ENCODE measurements around the gene PPDPF.

Gene PPDPF

DNA sequence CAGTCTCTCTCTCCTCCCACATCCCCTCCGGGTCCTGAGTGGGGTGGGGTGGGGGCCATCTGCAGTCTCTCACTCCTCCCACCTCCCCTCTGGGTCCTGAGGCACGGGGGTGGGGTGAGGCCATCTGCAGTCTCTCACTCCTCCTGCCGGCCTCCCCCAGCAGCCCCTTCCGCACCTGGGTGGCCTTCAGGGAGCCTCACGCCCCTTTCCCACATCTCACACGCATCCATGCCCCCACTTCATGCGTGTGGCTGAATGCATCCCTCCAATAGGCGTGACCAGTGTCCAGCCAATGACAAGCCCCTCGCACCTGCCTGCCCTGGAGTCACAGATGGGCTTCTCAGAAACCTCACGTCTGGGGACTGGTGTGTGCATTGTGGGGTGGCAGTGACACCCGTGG is 28.0 kb downstream of the PPDPF start:
- Histone ChIP-seq H3K27ac (ENCODE audit: low read length) (no peak overlapping the region), H3K27me3 (replicated peaks; ENCODE audit: insufficient read depth, low read length) (peaks cover 96% of the 10 kb centered on the region), H3K9me2 (replicated peaks; ENCODE audit: insufficient read depth, low read length) (no peaks in the 10 kb centered on the region), H3K9ac (ENCODE audit: low read length) (no peak overlapping the region), H4K20me1 (ENCODE audit: insufficient read depth, low read length) (no peaks in the 10 kb centered on the region; the same call in 1 of the 2 replicates), H3K4me3 (ENCODE audit: low read length) (no peak overlapping the region), H3F3A (ENCODE audit: insufficient read depth, low read length) (no peaks in the 10 kb centered on the region), H3K79me2 (ENCODE audit: low read length) (no peaks in the 10 kb centered on the region), H3K9me3 (replicated peaks; ENCODE audit: insufficient read depth, low read length) (no peaks in the 10 kb centered on the region), H3K36me3 (replicated peaks; ENCODE audit: insufficient read depth, low read length) (no peaks in the 10 kb centered on the region), H3K4me1 (ENCODE audit: low read length) (no peaks in the 10 kb centered on the region), H3K4me2 (ENCODE audit: low read depth, low read length) (no peak overlapping the region), H2AFZ (ENCODE audit: low read length) (no peak overlapping the region)
- DNase-seq, result no peak
- TF ChIP-seq EZH2phosphoT487 (IDR thresholded peaks at IDR 0.05; ENCODE audit: low read length) (no peak), EZH2 (optimal IDR thresholded peaks at IDR 0.05; ENCODE audit: low read depth, low read length) (no peak)
- TF ChIP-seq, protein P1, sequence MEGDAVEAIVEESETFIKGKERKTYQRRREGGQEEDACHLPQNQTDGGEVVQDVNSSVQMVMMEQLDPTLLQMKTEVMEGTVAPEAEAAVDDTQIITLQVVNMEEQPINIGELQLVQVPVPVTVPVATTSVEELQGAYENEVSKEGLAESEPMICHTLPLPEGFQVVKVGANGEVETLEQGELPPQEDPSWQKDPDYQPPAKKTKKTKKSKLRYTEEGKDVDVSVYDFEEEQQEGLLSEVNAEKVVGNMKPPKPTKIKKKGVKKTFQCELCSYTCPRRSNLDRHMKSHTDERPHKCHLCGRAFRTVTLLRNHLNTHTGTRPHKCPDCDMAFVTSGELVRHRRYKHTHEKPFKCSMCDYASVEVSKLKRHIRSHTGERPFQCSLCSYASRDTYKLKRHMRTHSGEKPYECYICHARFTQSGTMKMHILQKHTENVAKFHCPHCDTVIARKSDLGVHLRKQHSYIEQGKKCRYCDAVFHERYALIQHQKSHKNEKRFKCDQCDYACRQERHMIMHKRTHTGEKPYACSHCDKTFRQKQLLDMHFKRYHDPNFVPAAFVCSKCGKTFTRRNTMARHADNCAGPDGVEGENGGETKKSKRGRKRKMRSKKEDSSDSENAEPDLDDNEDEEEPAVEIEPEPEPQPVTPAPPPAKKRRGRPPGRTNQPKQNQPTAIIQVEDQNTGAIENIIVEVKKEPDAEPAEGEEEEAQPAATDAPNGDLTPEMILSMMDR (IDR thresholded peaks at IDR 0.05; ENCODE audit: low read length), result no peak

DNA sequence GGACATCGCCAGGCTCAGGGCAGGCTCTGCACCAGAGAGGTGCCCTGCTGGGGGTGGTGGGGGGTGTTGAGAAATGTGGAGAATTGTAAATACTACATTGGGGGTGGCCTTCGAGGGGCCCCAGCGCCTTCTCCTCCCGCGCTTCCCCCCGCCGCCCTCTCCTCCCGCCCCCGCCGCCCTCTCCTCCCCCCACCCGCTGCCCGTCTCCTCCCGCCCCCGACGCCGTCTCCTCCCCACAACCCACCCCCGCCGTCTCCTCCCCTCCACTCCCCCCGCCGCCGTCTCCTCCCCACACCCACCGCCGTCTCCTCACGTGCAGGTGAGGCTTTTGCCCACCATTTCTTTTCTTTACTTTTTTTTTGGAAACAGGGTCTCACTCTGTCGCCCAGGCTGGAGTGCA is 28.5 kb downstream of the PPDPF start:
- TF ChIP-seq, protein P1 (IDR thresholded peaks at IDR 0.05; ENCODE audit: low read length), result no peak
- TF ChIP-seq EZH2 (optimal IDR thresholded peaks at IDR 0.05; ENCODE audit: low read depth, low read length) (no peak), EZH2phosphoT487 (IDR thresholded peaks at IDR 0.05; ENCODE audit: low read length) (no peak)
- H2AFZ ChIP-seq (ENCODE audit: low read length), result no peak overlapping the region
- H3K27ac ChIP-seq (ENCODE audit: low read length), result no peak overlapping the region
- H3K9me2 ChIP-seq (replicated peaks; ENCODE audit: insufficient read depth, low read length), result no peaks in the 10 kb centered on the region
- no peaks in the 10 kb centered on the region for H3K9me3 ChIP-seq (replicated peaks; ENCODE audit: insufficient read depth, low read length)
- H3K36me3 ChIP-seq (replicated peaks; ENCODE audit: insufficient read depth, low read length), result no peaks in the 10 kb centered on the region
- H3F3A ChIP-seq (ENCODE audit: insufficient read depth, low read length), result no peaks in the 10 kb centered on the region
- H3K4me1 ChIP-seq (ENCODE audit: low read length), result no peaks in the 10 kb centered on the region
- H3K79me2 ChIP-seq (ENCODE audit: low read length), result no peaks in the 10 kb centered on the region
- peaks cover 96% of the 10 kb centered on the region for H3K27me3 ChIP-seq (replicated peaks; ENCODE audit: insufficient read depth, low read length)
- H3K4me2 ChIP-seq (ENCODE audit: low read depth, low read length), result no peak overlapping the region
- no peak overlapping the region for H3K9ac ChIP-seq (ENCODE audit: low read length)
- DNase-seq, result no peak
- no peaks in the 10 kb centered on the region; the same call in 1 of the 2 replicates for H4K20me1 ChIP-seq (ENCODE audit: insufficient read depth, low read length)
- H3K4me3 ChIP-seq (ENCODE audit: low read length), result no peak overlapping the region

GRCh38 chr20:63549679-63550282 is 29.2 kb downstream of the PPDPF start:
- no peaks in the 10 kb centered on the region for H3K4me1 ChIP-seq (ENCODE audit: low read length)
- no peak overlapping the region for H3K4me2 ChIP-seq (ENCODE audit: low read depth, low read length)
- no peaks in the 10 kb centered on the region for H3K79me2 ChIP-seq (ENCODE audit: low read length)
- peaks cover 96% of the 10 kb centered on the region for H3K27me3 ChIP-seq (replicated peaks; ENCODE audit: insufficient read depth, low read length)
- no peaks in the 10 kb centered on the region; the same call in 1 of the 2 replicates for H4K20me1 ChIP-seq (ENCODE audit: insufficient read depth, low read length)
- no peaks in the 10 kb centered on the region for H3K9me2 ChIP-seq (replicated peaks; ENCODE audit: insufficient read depth, low read length)
- H3F3A ChIP-seq (ENCODE audit: insufficient read depth, low read length), result no peaks in the 10 kb centered on the region
- DNase-seq, result no peak
- H2AFZ ChIP-seq (ENCODE audit: low read length), result no peak overlapping the region
- no peak overlapping the region for H3K27ac ChIP-seq (ENCODE audit: low read length)
- H3K4me3 ChIP-seq (ENCODE audit: low read length), result no peak overlapping the region
- H3K9ac ChIP-seq (ENCODE audit: low read length), result no peak overlapping the region
- H3K9me3 ChIP-seq (replicated peaks; ENCODE audit: insufficient read depth, low read length), result no peaks in the 10 kb centered on the region
- TF ChIP-seq, protein P1 (IDR thresholded peaks at IDR 0.05; ENCODE audit: low read length), result no peak
- TF ChIP-seq EZH2phosphoT487 (IDR thresholded peaks at IDR 0.05; ENCODE audit: low read length) (no peak), EZH2 (optimal IDR thresholded peaks at IDR 0.05; ENCODE audit: low read depth, low read length) (no peak)
- H3K36me3 ChIP-seq (replicated peaks; ENCODE audit: insufficient read depth, low read length), result no peaks in the 10 kb centered on the region

All from MM.1S (cell line).